ENCODE measurements around the gene DUOX2. TPM values are rescaled to one million over a fixed set of nuclear protein-coding genes. Genes with fewer than 3 reads are reported as not detected.

The DUOX2 gene
- total and polyA plus RNA-seq, 12 donors, result 0.22 to 18.5 (median 1.5) TPM

DNA sequence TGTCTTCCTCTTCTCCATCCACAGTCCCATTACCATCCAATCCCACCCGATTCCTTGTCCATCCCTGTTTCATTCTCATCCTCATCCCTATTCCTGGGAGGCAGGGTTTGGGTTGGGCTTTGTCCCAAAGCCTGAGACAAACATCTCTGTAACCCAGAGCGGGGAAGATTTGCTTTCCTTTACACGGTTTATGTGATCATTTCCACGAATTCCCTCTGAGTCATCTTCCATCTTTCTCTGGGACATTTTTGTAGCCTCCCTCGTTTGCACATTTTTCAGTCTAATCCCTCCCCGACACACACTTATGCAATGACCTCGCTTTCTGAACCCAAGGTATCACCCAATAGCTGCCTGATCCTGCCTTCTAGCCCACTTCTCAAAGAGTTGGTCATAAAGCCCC, 22.8 kb downstream of the DUOX2 start:
- Histone ChIP-seq H3K9me3 (replicated peaks in 1 of 3) (no peaks in the 10 kb centered on the region), H3K36me3 (replicated peaks in 1 of 2) (no peaks in the 10 kb centered on the region), H3K27ac (peak overlapping the region in 4 of 5 donors; percentile 15 to 80 (median 70)), H3K27me3 (no peaks in the 10 kb centered on the region), H3K4me3 (no peak overlapping the region), H3K4me1 (replicated peaks in 1 of 2) (peaks cover 16 to 24% of the 10 kb centered on the region in 2 donors)
- DNase-seq, result peak in 3 of 7 donors; percentile 47 to 63 (median 53)
- intact Hi-C loops (cut with DNase I), result no loop called here
- no peak for TF ChIP-seq CTCF (IDR thresholded peaks at IDR 0.05)
- no peak for TF ChIP-seq POLR2A (IDR thresholded peaks at IDR 0.05)
- WGBS, 4 donors, result 43 to 51% (median 45%) methylated on average over 7 of the region's 7 CpGs

DNA sequence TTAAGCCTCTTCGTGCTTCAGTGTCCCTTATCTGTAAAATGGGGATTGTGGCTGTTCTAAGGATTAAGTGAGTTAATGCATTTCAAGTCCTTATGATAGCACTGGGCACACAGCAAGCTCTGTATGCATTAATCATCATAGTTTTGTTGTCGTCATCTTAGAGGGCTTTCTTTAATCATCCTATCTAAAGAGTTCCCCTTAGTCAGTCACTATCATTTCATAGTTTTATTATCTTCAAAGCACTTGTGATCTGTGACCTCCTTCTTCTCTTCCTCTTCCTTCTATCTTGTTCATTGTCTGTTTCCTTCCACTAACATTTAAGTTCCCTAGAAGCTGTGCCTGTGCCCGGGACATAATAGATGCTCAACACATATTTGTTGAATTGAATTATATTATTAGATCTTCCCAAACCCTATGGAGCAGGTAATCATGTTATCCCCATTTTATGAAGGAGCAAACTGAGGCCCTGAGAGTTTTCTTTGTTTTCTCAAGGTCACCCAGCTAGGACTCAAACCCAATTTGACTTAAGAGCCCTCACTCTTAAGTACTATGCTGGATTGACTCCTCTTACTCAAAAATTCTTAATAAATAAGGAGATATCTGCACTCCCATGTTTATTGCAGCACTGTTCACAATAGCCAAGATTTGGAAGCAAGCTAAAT, 24.1 kb downstream of the DUOX2 start:
- no peaks in the 10 kb centered on the region for H3K9me3 ChIP-seq (replicated peaks in 1 of 3)
- 48 to 61% (median 56%) methylated on average over 3 of the region's 3 CpGs for WGBS, 4 donors
- intact Hi-C loops (cut with DNase I), result no loop called here
- peaks cover 16 to 24% of the 10 kb centered on the region in 2 donors for H3K4me1 ChIP-seq (replicated peaks in 1 of 2)
- no peak overlapping the region for H3K4me3 ChIP-seq
- H3K27ac ChIP-seq, result peak overlapping the region; percentile 5 to 81 (median 71)
- no peaks in the 10 kb centered on the region for H3K36me3 ChIP-seq (replicated peaks in 1 of 2)
- H3K27me3 ChIP-seq, result no peaks in the 10 kb centered on the region
- TF ChIP-seq POLR2A (IDR thresholded peaks at IDR 0.05), result no peak
- no peak for DNase-seq

- intact Hi-C loops (cut with DNase I), result no loop called here
- Histone ChIP-seq H3K36me3 (replicated peaks in 1 of 2) (no peaks in the 10 kb centered on the region), H3K4me3 (no peak overlapping the region), H3K27me3 (no peaks in the 10 kb centered on the region), H3K27ac (peak overlapping the region; percentile 5 to 81 (median 71)), H3K4me1 (replicated peaks in 1 of 2) (peaks cover 16 to 24% of the 10 kb centered on the region in 2 donors), H3K9me3 (replicated peaks in 1 of 3) (no peaks in the 10 kb centered on the region)
- DNase-seq, result peak in 6 of 7 donors; percentile 56 to 71 (median 67)
- WGBS, 4 donors, result 65 to 88% (median 70%) methylated on average over 10 of the region's 10 CpGs
- TF ChIP-seq POLR2A (IDR thresholded peaks at IDR 0.05) (no peak), CTCF (IDR thresholded peaks at IDR 0.05) (no peak)
These were observed 24.9 kb downstream of the DUOX2 start for GRCh38 chr15:45088801-45089711.

DNA sequence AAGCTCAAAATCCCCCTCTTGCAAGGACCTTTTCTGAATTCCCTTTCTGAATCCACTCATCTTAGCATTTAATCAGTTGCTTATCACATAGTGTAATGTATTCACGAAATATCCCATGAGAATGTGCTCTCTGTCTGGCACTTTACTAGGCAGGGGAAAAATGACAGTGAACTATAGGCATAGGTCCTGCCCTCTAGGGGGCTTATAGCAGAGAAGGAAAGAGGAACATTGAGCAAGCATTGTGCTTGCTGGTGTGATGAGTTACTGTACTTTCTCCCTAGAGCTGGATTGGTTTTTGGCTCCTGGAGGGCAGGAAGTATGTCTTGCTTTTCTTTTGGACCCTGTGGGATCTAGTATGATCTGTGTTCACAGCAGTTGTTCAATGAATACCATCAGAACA, 26.5 kb downstream of the DUOX2 start:
- Histone ChIP-seq H3K9me3 (replicated peaks in 1 of 3) (no peaks in the 10 kb centered on the region), H3K4me3 (no peak overlapping the region), H3K27me3 (no peaks in the 10 kb centered on the region), H3K27ac (no peak overlapping the region), H3K36me3 (replicated peaks in 1 of 2) (no peaks in the 10 kb centered on the region), H3K4me1 (replicated peaks in 1 of 2) (peaks cover 16 to 24% of the 10 kb centered on the region in 2 donors)
- 79 to 84% (median 83%) methylated on average over 1 of the region's 1 CpG for WGBS, 4 donors
- TF ChIP-seq CTCF (IDR thresholded peaks at IDR 0.05), result no peak
- TF ChIP-seq POLR2A (IDR thresholded peaks at IDR 0.05), result no peak
- intact Hi-C loops (cut with DNase I), result no loop called here
- no peak for DNase-seq
